GM12878 (cell line): Measurements from ENCODE around the gene PALLD. TPM values are rescaled to one million over a fixed set of nuclear protein-coding genes. Genes with fewer than 3 reads are reported as not detected.

Source experiments
- ATAC-seq: fragments of 200-7000 bp; cut with Tn5 transposase; 3 replicates; pipeline ENCODE4 v1.9.1; 2020; ENCODE audit warnings: mild to moderate bottlenecking, moderate library complexity
- BruUV-seq: library from RNA; stranded (reverse); fragments of 400-500 nt; replicated peaks from 2 replicates; lab custom pipeline; 2021; lab: Mats Ljungman, UMichigan
- CTCF ChIA-PET: fragments of 300-600 bp; sonication (Branson Sonifier 250); formaldehyde crosslinking; extraction: SDS; loops from one replicate; lab custom pipeline; 2021; ENCODE audit warnings: inconsistent platforms; lab: Yijun Ruan, JAX
- POLR2A ChIA-PET: fragments of 350-600 bp; formaldehyde crosslinking; extraction: SDS; loops from one replicate; lab custom pipeline; 2021; ENCODE audit warnings: inconsistent platforms; lab: Charles Lee
- RAD21 ChIA-PET: fragments of 300-600 bp; sonication (Branson Sonifier 250); formaldehyde crosslinking; loops from one replicate; lab custom pipeline; 2023; ENCODE audit warnings: antibody characterized with exemption; ENCODE audit not compliant: unreplicated experiment; lab: Charles Lee
- SMC1A ChIA-PET: fragments of 300-600 bp; sonication (Branson Sonifier 250); formaldehyde crosslinking; loops from one replicate; lab custom pipeline; 2023; ENCODE audit not compliant: unreplicated experiment, uncharacterized antibody; lab: Charles Lee
- DNase-seq: peaks from one replicate; pipeline ENCODE4 v3.0.0-alpha.2; 2011; ENCODE audit warnings: low read depth, low spot score
- FAIRE-seq: peaks from 3 replicates; lab custom pipeline; 2011; peaks lifted over from hg19 to GRCh38; lab: Jason Lieb, UNC
- H2AFZ ChIP-seq: 2 replicates; pipeline ENCODE4 v1.6.0; 2011; ENCODE audit warnings: low read depth, low read length, control low read depth; ENCODE audit not compliant: control insufficient read depth
- H3K27ac ChIP-seq: 2 replicates; pipeline ENCODE4 v1.5.1; 2011; ENCODE audit warnings: control low read depth; ENCODE audit not compliant: control insufficient read depth, insufficient read depth
- H3K27me3 ChIP-seq, 2 experiments: replicated peaks in 1 of 2; 2 replicates each; pipeline versions ENCODE4 v1.6.0 to v1.6.1; 2011; ENCODE audit warnings: low read length in 1 of 2; ENCODE audit not compliant: control insufficient read depth in 2 of 2, insufficient read depth in 2 of 2
- H3K36me3 ChIP-seq, 2 experiments: 2 replicates each; pipeline ENCODE4 v1.5.1; 2011; ENCODE audit warnings: low read length in 1 of 2; ENCODE audit not compliant: control insufficient read depth in 2 of 2, insufficient read depth in 2 of 2
- H3K4me1 ChIP-seq: 2 replicates; pipeline ENCODE4 v1.6.1; 2011; ENCODE audit warnings: mild to moderate bottlenecking, low read length, moderate library complexity, mixed read lengths; ENCODE audit not compliant: control insufficient read depth, insufficient read depth
- H3K4me2 ChIP-seq: 2 replicates; pipeline ENCODE4 v1.6.0; 2011; ENCODE audit warnings: control low read depth; ENCODE audit not compliant: control insufficient read depth, insufficient read depth
- H3K4me3 ChIP-seq: fragments of 200-600 bp; sonication (generic); 2 replicates; pipeline ENCODE4 v1.5.1; 2016
- H3K79me2 ChIP-seq: 2 replicates; pipeline ENCODE4 v1.6.0; 2011; ENCODE audit warnings: low read length; ENCODE audit not compliant: control insufficient read depth, insufficient read depth
- H3K9ac ChIP-seq: 2 replicates; pipeline ENCODE4 v1.8.0; 2011; ENCODE audit warnings: low read length, control low read depth, mixed read lengths; ENCODE audit not compliant: control insufficient read depth, insufficient read depth
- H3K9me3 ChIP-seq: replicated peaks from 3 replicates; pipeline ENCODE4 v1.5.1; 2011; ENCODE audit warnings: mild to moderate bottlenecking, low read length; ENCODE audit not compliant: control insufficient read depth, insufficient read depth
- H4K20me1 ChIP-seq: 2 replicates; pipeline ENCODE4 v1.6.0; 2011; ENCODE audit not compliant: control insufficient read depth, insufficient read depth
- BCL11A ChIP-seq: IDR thresholded peaks from 2 replicates; pipeline ENCODE4 v1.6.1; 2011; ENCODE audit warnings: low read depth, low read length
- CEBPZ ChIP-seq: fragments of 150-350 bp; IDR thresholded peaks from 2 replicates; pipeline ENCODE4 v1.6.1; 2016; ENCODE audit warnings: low read depth, low read length
- EZH2 ChIP-seq: IDR thresholded peaks from 2 replicates; pipeline ENCODE4 v1.6.1; 2012; ENCODE audit warnings: low read depth, mild to moderate bottlenecking, control low read depth, inconsistent platforms, low read length, borderline replicate concordance; ENCODE audit not compliant: control insufficient read depth
- HDAC6 ChIP-seq: fragments of 200-600 bp; sonication (generic); IDR thresholded peaks from one replicate; pipeline ENCODE4 v1.8.0; 2017; ENCODE audit warnings: antibody characterized with exemption; ENCODE audit not compliant: unreplicated experiment
- IRF5 ChIP-seq: fragments of 450-650 bp; IDR thresholded peaks from 2 replicates; pipeline ENCODE4 v1.6.1; 2017; ENCODE audit warnings: borderline replicate concordance
- JUND ChIP-seq: IDR thresholded peaks from 2 replicates; pipeline ENCODE4 v1.6.1; 2012; ENCODE audit warnings: low read depth, mild to moderate bottlenecking, low read length, improper control_type of control experiment, moderate library complexity
- MEF2B ChIP-seq: fragments of 450-650 bp; IDR thresholded peaks from 2 replicates; pipeline ENCODE4 v1.6.1; 2018; ENCODE audit warnings: mild to moderate bottlenecking, moderate library complexity; ENCODE audit not compliant: partially characterized antibody, poor library complexity, severe bottlenecking
- NKRF ChIP-seq: fragments of 450-650 bp; conservative IDR thresholded peaks from 2 replicates; pipeline ENCODE4 v1.6.1; 2017; ENCODE audit warnings: mild to moderate bottlenecking, moderate library complexity
- NR2C2 ChIP-seq: IDR thresholded peaks from 2 replicates; pipeline ENCODE4 v1.6.1; 2011; ENCODE audit warnings: borderline replicate concordance, low read depth; ENCODE audit not compliant: control insufficient read depth, insufficient read length
- PAX5 ChIP-seq: IDR thresholded peaks from 2 replicates; pipeline ENCODE4 v1.6.1; 2011; ENCODE audit warnings: low read depth, low read length, borderline replicate concordance
- SMAD5 ChIP-seq: IDR thresholded peaks from 2 replicates; pipeline ENCODE4 v1.6.1; 2016; ENCODE audit warnings: antibody characterized with exemption, low read depth
- SP1 ChIP-seq: IDR thresholded peaks from one replicate; pipeline ENCODE4 v1.6.1; 2011; ENCODE audit warnings: low read depth, low read length
- SPI1 ChIP-seq: IDR thresholded peaks from 2 replicates; pipeline ENCODE4 v1.6.1; 2011; ENCODE audit warnings: low read depth, mild to moderate bottlenecking, low read length, moderate library complexity, borderline replicate concordance; ENCODE audit not compliant: insufficient read depth
- STAT1 ChIP-seq: fragments of 450-650 bp; conservative IDR thresholded peaks from 2 replicates; pipeline ENCODE4 v1.6.1; 2014; ENCODE audit warnings: antibody characterized with exemption, mild to moderate bottlenecking
- ZNF274 ChIP-seq: IDR thresholded peaks from one replicate; pipeline ENCODE4 v1.8.0; 2011; ENCODE audit not compliant: insufficient read length, insufficient read depth
- ZZZ3 ChIP-seq: IDR thresholded peaks from 2 replicates; pipeline ENCODE4 v1.6.1; 2011; ENCODE audit warnings: low read depth; ENCODE audit not compliant: control insufficient read depth, insufficient read length
- WGBS: methylation state at CpG from one replicate; pipeline ENCODE4 v1.1.6; 2016; ENCODE audit warnings: low lambda C conversion rate; ENCODE audit not compliant: insufficient replicate concordance, insufficient coverage; ENCODE audit errors: missing lambda C conversion rate; 5-methylcytosine and 5-hydroxymethylcytosine counted together
- in situ Hi-C: fragments of 300-500 bp; cut with MboI; formaldehyde crosslinking; loops from 9 replicates; pipeline ENCODE4 v1.14.3; 2018; ENCODE audit warnings: mixed read lengths
- intact Hi-C: fragments of 100-400 bp; cut with micrococcal nuclease; formaldehyde crosslinking; loops from one replicate; pipeline ENCODE4 v1.14.2; 2022; ENCODE audit not compliant: unreplicated experiment
- polyA plus RNA-seq, 11 experiments: library from polyadenylated mRNA; depleted of rRNA in 4 of 11; unstranded in 6 of 11; stranded (reverse) in 5 of 11; fragments of >200 nt; fragmentation: Nextera tagmentation in 4 of 11; fragmentation: Illumina TruSeq in 1 of 11; extraction: Ambion mirVana in 4 of 11; extraction: Trizol in 1 of 11; gene quantifications; 1 replicate in 1 of 11; 2 replicates in 10 of 11; pipeline versions ENCODE4 v1.2.1 to v1.2.3, GENCODE V29; 2011 to 2016; ENCODE audit warnings: inconsistent platforms in 2 of 11, missing spikeins in 2 of 11, low read depth in 1 of 11
- total RNA-seq, 4 experiments: library from RNA; depleted of rRNA in 3 of 4; stranded (reverse); fragments of >200 nt in 3 of 4; fragmentation: Illumina TruSeq in 1 of 4; extraction: Trizol in 1 of 4; gene quantifications; 2 replicates each; pipeline versions ENCODE4 v1.2.1 to v1.2.3, GENCODE V29; 2013 to 2021
- TF ChIP-seq, protein P1 (sequence below): fragments of 450-650 bp; IDR thresholded peaks from 2 replicates; pipeline ENCODE4 v1.6.1; 2016; ENCODE audit warnings: mild to moderate bottlenecking

Gene PALLD
- total and polyA plus RNA-seq, 10 of the 15 experiments (the other 5 are each of a cell fraction or from before 2014, with no cell fraction given) = 1.0 to 7.7 (median 1.7) TPM

DNA sequence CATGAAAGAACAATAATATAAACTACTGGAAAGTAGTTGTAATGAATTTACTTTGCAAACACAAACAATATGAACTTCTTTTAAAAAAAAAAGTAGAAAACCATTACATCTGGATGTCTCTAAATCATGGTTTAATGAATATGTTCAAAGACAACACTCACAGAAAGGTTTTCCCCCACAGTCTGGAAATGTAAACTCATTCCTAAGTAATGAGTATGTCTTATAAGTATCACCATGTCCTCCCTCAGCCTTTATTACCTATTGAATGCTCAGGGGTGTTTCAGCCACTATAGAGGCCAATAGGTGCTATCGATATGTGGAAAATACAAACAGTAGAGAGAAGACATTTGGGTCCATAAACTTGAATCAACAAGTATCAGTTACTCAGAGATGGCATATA is 186.7 kb downstream of the PALLD start:
- H4K20me1 ChIP-seq = no peaks in the 10 kb centered on the region
- H3K27me3 ChIP-seq = no peaks in the 10 kb centered on the region
- no peak overlapping the region for H2AFZ ChIP-seq
- no peaks in the 10 kb centered on the region for H3K36me3 ChIP-seq
- 56% methylated on average over 1 of the region's 1 CpG for WGBS
- ATAC-seq = no peak
- no peak for DNase-seq
- no TSS peak for BruUV-seq
- no peak overlapping the region for H3K4me2 ChIP-seq
- H3K79me2 ChIP-seq = no peaks in the 10 kb centered on the region
- intact Hi-C loops = no loop called here
- FAIRE-seq = no peak
- ChIA-PET POLR2A (no interaction called here), CTCF (interaction anchor here (1.0 to 1.3 kb wide), 3 partner anchors 9 to 239 kb away, joined by 3 to 5 read pairs (median 4); no protein-coding TSS in a partner anchor), RAD21 (interaction anchor here (1.0 to 1.7 kb wide), 4 partner anchors 27 to 500 kb away, joined by 3 to 12 read pairs (median 4); no protein-coding TSS in a partner anchor), SMC1A (interaction anchor here (1.1 to 3.1 kb wide), 7 partner anchors 11 to 209 kb away, joined by 3 to 26 read pairs (median 5); no protein-coding TSS in a partner anchor)
- H3K9me3 ChIP-seq = no peaks in the 10 kb centered on the region
- H3K4me3 ChIP-seq = no peak overlapping the region
- no peak overlapping the region for H3K27ac ChIP-seq
- no peak overlapping the region for H3K9ac ChIP-seq
- in situ Hi-C loops = no loop called here
- no peaks in the 10 kb centered on the region for H3K4me1 ChIP-seq
- TF ChIP-seq JUND (no peak), NKRF (no peak), BCL11A (no peak), IRF5 (no peak), MEF2B (no peak), EZH2 (no peak), HDAC6 (no peak), ZZZ3 (no peak), SPI1 (no peak), STAT1 (no peak), SP1 (no peak), ZNF274 (no peak), SMAD5 (no peak), NR2C2 (no peak), CEBPZ (no peak), PAX5 (no peak)
- TF ChIP-seq, protein P1, sequence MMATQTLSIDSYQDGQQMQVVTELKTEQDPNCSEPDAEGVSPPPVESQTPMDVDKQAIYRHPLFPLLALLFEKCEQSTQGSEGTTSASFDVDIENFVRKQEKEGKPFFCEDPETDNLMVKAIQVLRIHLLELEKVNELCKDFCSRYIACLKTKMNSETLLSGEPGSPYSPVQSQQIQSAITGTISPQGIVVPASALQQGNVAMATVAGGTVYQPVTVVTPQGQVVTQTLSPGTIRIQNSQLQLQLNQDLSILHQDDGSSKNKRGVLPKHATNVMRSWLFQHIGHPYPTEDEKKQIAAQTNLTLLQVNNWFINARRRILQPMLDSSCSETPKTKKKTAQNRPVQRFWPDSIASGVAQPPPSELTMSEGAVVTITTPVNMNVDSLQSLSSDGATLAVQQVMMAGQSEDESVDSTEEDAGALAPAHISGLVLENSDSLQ = no peak
